Muscle of back (tissue), 11 donors: Measurements from ENCODE around the gene RMND5B. TPM values are rescaled to one million over a fixed set of nuclear protein-coding genes. Genes with fewer than 3 reads are reported as not detected.
A peak's percentile ranks its signal among the peaks of the same experiment; 100 is the strongest.

Experiments used
- DNase-seq, 3 donors: peaks; one replicate each; pipeline versions ENCODE4 v3.0.0 to v3.0.0-alpha.2; 2013
- polyA plus RNA-seq, 10 donors: library from polyadenylated mRNA; unstranded; fragments of 120-200 nt; gene quantifications; one replicate each; pipeline ENCODE4 v1.2.1, GENCODE V29; 2013; ENCODE audit not compliant: insufficient read length in 10 of 10

The RMND5B gene
- polyA plus RNA-seq, 10 donors, result 27.2 to 32.0 (median 29.8) TPM

DNA sequence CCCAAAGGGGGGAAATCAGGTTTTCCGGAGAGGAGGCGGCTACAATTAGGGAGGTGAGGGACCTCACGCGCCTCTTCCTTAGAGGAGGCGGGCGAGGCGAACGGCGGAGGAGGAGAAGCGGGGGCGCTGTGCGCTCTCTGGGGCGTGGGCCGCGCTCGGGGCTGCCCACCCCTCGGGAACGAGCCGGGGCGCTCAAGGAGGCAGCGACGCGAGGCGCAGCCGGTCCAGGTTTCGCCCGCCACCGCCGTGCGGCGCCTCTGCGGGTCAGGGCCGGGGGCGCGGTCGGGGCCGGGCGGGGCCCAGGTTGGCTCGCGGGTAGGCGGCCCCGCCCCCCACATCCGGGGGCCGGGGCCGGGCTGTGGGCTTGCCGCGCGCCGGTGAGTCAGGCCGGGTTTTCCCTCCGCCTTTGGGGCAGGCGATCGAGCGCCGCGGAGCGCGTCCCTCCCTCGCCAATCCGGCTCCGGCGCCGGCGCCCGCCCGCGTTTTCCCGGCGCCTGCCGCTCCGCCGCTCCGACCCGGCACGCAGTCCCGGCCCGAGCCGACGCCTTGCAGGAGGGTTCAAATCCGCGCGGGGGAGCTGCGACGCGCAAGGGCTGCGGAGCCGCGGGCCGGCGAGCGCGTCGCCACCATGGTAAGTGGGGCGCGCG is 17.6 kb upstream of the RMND5B start, which contains the start of gene N4BP3:
N4BP3 (plus strand) TSS at position 392 of the 647 bp plus-strand sequence. CDS start 6,052 bp downstream, outside the sequence.
- peak in 1 of 3 donors; percentile 73 for DNase-seq

- peak in 1 of 3 donors; percentile 39 for DNase-seq
Observed at GRCh38 chr5:178113841-178114324, 16.9 kb upstream of the RMND5B start.

- peak in 1 of 3 donors; percentile 48 for DNase-seq
Observed at GRCh38 chr5:178114325-178115135, 16.3 kb upstream of the RMND5B start.

DNA sequence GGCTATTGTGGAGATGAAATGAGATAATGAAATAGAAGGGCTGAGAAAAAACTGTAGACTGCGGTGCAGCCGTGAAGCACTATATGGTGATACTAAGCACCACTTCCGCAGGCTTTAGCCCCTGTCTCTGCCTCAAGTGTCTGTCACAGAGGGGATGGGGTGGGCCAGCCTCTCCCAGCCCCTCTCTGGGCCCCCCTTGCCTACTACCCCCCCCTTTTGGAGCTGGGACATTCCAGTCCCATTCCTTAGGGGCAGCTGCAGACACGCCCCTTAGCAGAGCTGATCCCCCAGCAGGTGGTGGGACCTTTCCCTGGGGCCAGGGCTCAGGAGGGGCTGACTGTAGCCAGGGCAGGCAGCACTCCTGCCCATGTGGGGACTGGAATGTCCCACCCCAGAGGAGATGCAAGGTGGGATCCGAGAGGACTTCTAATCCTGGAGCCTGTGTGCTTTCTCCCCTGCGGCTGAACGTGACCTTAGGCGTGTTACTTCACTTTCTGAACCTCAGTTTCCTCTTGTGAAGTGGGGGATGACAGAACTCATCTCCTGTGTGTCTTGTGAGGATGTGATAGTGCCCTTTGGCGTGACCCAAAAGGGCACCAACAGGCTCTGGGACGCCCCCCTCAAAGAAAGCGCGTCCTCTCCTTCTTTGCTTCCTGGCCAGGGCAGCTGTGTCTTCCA is 15.5 kb upstream of the RMND5B start:
- peak in 1 of 3 donors; percentile 64 for DNase-seq

DNA sequence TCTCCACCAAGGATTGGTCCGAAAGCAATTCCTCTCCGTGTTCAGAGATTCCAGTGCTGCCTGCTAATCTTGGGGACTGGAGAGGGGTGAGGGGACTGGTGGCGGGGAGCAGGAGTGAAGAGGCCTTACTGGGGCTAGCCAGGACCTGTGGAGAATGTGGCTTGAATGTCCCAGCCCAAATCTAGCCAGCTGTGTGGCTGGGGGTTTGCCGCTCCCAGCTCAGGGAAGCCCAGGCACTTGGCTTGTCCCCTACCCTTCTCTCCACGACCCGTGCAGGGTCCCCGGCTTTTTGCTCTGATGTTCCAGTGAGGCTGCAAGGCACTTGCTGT is 15.0 kb upstream of the RMND5B start:
- DNase-seq, result peak in 1 of 3 donors; percentile 43

GRCh38 chr5:178116143-178116885 is 14.5 kb upstream of the RMND5B start:
- DNase-seq, result peak in 1 of 3 donors; percentile 71

GRCh38 chr5:178117923-178118701 is 12.7 kb upstream of the RMND5B start:
- peak in 1 of 3 donors; percentile 45 for DNase-seq

GRCh38 chr5:178119915-178120606 is 10.8 kb upstream of the RMND5B start:
- DNase-seq, result peak in 1 of 3 donors; percentile 71

GRCh38 chr5:178120607-178121357 is 10.0 kb upstream of the RMND5B start:
- peak; percentile 86 to 94 (median 88) for DNase-seq

GRCh38 chr5:178121391-178122276 is 9.2 kb upstream of the RMND5B start:
- peak; percentile 75 to 97 (median 89) for DNase-seq

DNA sequence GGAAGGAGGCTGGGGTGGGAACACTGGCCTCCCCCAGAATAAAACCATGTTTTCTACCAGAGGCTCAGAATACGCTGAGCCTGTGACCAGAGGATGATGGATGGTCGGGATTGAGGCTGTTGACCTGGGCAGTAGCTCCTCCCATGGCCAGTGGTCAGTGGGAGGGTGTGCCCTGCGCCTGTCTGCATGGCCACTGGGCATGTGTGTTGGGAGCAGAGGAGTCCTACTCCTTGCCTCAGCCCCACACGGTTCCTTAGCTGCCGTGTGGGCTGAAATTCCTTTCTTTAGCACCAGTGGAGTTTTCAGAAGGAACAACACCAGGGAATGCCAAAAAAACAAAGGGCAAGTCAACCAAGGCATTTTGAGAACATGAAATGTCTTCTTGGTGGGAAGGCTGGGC is 8.5 kb upstream of the RMND5B start:
- no peak for DNase-seq

DNA sequence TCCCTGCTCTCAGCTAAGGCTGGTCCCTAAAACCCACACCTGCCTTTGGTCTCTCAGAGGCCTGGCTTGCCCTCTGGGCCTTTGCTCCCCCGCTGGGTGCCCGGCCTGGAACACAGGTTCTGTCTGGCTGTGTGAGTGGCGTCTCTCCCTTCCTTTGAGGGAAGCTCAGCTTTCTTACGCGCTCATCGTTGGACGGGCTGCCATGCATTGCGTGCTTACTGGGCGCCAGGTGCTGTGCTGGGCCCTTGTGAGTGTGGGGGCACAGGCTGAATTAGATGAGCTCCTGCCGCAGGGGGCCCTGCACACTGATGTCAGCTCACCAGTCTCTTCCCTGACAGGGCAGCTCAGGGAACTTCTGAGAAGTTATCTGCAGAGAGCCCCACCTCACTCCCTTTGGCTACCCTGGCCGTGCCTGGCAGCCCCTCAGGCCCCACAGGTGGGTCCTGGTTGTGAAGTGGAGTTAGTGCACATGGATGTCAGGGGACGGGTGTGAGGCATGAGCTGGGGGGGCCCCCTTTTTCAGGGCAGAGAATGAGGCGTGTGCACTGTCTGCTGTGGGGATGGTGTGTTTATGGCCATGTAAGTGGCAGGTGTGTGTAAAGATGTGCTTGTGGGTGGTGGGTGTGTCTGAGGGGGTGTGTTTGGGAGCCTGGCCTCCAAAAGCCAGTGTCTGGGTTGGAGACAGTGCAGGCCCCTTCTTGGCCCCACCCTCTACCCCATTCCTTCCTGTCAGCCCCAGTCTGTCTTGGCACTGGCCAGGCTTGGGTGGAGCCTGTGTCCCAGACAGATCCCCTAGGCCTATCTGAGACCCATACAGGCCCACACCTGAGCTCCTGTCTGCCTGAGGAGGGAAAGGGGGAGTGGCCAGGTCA is 7.5 kb upstream of the RMND5B start:
- DNase-seq, result no peak

DNA sequence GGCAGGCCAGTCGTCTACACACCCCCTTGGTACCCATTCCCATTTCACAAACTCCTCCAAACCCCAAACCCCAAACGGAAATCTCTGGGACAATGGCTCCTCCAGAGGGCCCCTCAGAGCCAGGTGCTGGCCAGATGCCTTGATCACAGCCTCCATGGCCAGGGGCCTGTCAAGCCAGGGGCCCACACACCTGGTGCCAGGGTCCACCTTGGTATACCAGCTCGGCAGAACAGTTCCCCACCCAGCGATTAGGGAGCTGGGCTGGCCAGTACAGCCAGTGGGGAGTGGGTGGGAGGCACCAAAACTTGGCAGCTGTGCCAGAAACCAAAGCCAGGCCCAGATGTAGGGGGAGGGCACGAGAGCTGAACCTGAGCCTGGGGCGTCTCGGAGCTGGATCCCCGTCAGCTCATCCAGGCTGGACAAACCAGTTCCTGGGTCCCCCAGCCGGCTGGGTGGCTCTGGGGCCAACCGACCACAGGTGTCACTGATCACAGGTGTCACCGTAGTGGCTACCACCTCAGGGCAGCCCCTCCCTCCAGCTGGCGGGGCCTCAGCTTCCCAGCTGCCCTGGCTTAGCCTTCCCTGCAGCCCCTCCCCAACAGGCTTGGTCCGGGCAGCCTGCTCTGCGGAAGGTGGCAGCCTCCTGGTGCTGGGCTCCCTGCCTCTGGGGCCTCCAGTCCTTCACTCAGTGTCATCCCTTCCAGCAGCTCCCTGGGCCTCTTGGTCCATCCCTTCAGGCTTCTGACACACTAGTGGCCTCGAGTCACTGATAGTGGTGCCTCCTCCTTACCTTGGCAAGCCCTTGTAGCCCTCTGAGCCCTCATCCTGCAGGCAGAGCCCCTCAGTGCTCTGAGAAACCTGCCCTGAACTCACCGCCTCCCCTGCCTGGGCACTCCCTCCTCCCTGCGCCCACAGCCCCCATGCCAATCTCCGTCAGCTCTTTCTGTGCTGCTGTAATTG is 6.6 kb upstream of the RMND5B start:
- no peak for DNase-seq

DNA sequence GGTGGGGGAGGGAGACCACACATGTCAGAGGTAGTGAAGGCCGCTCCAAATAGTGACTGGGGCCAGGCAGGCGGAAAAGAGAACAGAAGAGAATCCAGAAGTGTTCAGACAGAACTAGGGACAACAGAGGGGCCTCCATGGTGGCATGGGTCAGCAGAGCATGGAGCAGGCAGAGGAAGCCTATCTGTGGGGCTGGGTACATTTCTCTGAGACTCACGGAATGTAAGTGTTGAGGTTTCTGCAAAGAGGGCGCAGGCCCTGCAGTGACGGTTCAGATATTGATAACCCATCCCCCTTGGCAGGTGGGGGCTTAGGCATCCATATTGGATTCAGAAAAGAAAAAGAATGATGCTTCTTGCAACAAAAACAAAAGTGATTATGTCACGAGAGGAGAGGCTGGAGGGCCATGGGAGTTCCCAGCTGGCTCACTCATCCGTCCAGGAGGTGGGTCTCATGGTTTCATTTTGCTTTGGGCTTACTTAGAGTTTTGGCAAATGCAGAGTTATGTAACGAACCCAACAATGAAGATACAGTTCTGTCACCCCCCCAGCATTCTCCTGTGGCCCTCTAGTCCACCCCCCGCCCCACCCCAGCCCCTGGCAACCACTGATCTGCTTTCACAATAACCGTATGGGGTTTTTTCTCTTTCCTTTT is 5.4 kb upstream of the RMND5B start:
- no peak for DNase-seq

DNA sequence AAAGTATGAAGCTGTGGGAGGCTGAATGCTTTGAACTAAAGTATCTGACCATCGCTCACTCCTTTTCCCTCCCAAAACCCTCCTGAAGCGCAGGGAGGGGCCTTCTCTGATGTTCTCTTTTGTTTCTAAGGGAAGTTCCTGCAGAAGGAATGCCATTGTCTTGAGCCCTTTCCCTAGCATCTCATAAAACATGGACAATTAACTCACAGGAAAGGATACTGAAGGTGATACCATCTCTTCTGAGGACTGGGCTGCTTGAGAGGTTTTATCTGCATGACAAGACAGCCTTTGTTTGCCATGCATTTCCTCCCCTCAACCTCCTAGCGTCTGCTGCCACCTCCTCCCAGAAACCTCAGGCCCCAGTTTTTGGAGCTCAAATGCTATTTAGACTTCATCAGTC is 4.3 kb upstream of the RMND5B start:
- DNase-seq, result no peak
